ENCODE results near the gene ENTPD2.
"Not testable (repeated sequence)": the region's sequence is repeated elsewhere in the genome, so short reads cannot be mapped to it uniquely, and the experiment has no call there.

The ENTPD2 gene

DNA sequence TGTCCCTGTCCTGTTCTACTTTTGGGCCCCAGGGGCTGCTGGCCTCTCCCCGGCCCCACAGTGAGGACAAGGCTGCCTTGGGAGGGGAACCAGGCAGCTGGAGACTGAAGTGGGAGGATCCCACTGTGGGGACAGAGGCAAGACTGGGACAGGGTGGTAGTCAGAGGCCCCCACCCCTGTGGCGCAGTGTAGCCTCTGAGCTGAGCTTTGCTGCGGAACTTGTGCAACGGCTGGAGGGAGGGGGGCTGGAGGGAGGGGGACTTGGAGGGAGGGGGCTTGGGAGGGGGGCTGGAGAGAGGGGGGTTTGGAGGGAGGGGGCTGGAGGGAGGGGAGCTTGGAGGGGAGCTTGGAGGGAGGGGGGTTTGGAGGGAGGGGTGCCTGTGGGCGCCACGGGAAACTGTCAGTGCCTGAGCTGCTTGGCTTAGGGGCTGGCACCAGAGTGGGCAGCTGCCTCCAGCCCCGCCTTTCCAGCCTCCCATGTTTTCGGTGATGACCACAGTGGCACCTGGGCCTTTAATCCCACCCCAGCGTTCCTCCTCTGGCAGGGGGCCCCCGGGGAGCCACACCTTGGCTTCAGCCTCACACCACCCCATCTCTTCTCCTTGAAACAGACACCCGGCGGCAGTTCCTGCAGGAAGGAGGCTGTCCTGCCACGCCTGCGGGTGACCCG lies 19.7 kb downstream of the ENTPD2 start:
- Histone ChIP-seq H3K79me2 (ENCODE audit: insufficient read depth, low read length) (no peaks in the 10 kb centered on the region), H2AFZ (ENCODE audit: low read depth, low read length, severe bottlenecking) (no peak overlapping the region), H3K36me3 (ENCODE audit: low read length) (no peaks in the 10 kb centered on the region), H3K9me3 (ENCODE audit: insufficient read depth, low read length) (no peaks in the 10 kb centered on the region), H3K9ac (ENCODE audit: low read length) (no peak overlapping the region), H3K4me2 (ENCODE audit: low read depth, low read length, poor library complexity, severe bottlenecking) (no peak overlapping the region), H3K27me3 (ENCODE audit: low read length) (no peaks in the 10 kb centered on the region), H3K27ac (ENCODE audit: low read depth, low read length) (no peak overlapping the region), H4K20me1 (ENCODE audit: low read depth, low read length) (no peaks in the 10 kb centered on the region), H3K9me2 (replicated peaks; ENCODE audit: insufficient read depth, low read length) (no peaks in the 10 kb centered on the region), H3F3A (ENCODE audit: insufficient read depth) (no peaks in the 10 kb centered on the region), H3K4me3 (ENCODE audit: insufficient read depth, low read length, poor library complexity, severe bottlenecking) (no peak overlapping the region)
- TF ChIP-seq EZH2phosphoT487 (conservative IDR thresholded peaks at IDR 0.05; ENCODE audit: low read length): no peak
- TF ChIP-seq, protein P1, sequence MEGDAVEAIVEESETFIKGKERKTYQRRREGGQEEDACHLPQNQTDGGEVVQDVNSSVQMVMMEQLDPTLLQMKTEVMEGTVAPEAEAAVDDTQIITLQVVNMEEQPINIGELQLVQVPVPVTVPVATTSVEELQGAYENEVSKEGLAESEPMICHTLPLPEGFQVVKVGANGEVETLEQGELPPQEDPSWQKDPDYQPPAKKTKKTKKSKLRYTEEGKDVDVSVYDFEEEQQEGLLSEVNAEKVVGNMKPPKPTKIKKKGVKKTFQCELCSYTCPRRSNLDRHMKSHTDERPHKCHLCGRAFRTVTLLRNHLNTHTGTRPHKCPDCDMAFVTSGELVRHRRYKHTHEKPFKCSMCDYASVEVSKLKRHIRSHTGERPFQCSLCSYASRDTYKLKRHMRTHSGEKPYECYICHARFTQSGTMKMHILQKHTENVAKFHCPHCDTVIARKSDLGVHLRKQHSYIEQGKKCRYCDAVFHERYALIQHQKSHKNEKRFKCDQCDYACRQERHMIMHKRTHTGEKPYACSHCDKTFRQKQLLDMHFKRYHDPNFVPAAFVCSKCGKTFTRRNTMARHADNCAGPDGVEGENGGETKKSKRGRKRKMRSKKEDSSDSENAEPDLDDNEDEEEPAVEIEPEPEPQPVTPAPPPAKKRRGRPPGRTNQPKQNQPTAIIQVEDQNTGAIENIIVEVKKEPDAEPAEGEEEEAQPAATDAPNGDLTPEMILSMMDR (IDR thresholded peaks at IDR 0.05; ENCODE audit: insufficient read depth, low read length, poor library complexity, severe bottlenecking): no peak

DNA sequence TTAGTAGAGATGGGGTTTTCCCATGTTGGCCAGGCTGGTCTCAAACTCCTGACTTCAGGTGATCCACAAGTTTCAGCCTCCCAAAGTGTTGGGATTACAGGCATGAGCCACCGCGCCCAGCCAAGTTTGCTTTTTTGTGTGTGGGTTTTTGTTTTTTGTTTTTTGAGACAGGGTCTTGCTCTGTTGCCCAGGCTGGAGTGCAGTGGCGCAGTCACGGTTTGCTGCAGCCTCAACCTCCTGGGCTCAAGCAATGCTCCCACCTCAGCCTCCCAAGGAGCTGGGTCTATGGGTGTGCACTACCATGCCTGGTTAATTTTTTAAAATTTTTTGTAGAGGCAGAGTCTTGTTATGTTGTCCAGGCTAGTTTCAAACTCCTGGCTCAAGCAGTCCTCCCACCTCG lies 20.4 kb downstream of the ENTPD2 start:
- H2AFZ ChIP-seq (ENCODE audit: low read depth, low read length, severe bottlenecking); H3K4me3 ChIP-seq (ENCODE audit: insufficient read depth, low read length, poor library complexity, severe bottlenecking); H3K79me2 ChIP-seq (ENCODE audit: insufficient read depth, low read length); H4K20me1 ChIP-seq (ENCODE audit: low read depth, low read length); H3K27me3 ChIP-seq (ENCODE audit: low read length); H3K9ac ChIP-seq (ENCODE audit: low read length); H3K9me3 ChIP-seq (ENCODE audit: insufficient read depth, low read length); H3K4me2 ChIP-seq (ENCODE audit: low read depth, low read length, poor library complexity, severe bottlenecking); H3K36me3 ChIP-seq (ENCODE audit: low read length); H3K9me2 ChIP-seq (replicated peaks; ENCODE audit: insufficient read depth, low read length); H3F3A ChIP-seq (ENCODE audit: insufficient read depth); H3K27ac ChIP-seq (ENCODE audit: low read depth, low read length): not testable (repeated sequence)

DNA sequence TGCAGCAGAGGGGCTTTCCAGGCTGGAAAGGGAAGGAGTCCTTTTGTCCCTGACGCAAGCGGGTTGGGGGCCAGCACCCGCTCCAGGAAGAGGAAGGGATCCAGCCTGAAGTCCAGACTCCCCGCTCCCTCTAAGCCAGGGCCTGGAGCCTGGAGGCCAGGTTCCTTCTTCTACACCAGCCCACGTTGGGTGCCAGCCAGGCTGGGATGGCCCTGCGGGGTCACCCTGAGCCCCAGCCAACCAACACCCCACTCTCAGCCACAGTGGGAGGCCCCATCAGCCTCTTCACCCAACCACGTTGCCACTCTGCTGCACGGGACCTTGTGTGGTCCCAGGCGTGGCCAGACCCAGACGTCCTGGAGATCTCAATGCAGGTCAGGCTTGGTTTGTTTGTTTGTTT lies 21.0 kb downstream of the ENTPD2 start:
- H3K4me2 ChIP-seq (ENCODE audit: low read depth, low read length, poor library complexity, severe bottlenecking): no peak overlapping the region
- H3K9me3 ChIP-seq (ENCODE audit: insufficient read depth, low read length): no peaks in the 10 kb centered on the region
- H3K79me2 ChIP-seq (ENCODE audit: insufficient read depth, low read length): no peaks in the 10 kb centered on the region
- H3K9ac ChIP-seq (ENCODE audit: low read length): no peak overlapping the region
- no peak overlapping the region for H2AFZ ChIP-seq (ENCODE audit: low read depth, low read length, severe bottlenecking)
- H3K9me2 ChIP-seq (replicated peaks; ENCODE audit: insufficient read depth, low read length): no peaks in the 10 kb centered on the region
- H4K20me1 ChIP-seq (ENCODE audit: low read depth, low read length): no peaks in the 10 kb centered on the region
- no peaks in the 10 kb centered on the region for H3K27me3 ChIP-seq (ENCODE audit: low read length)
- no peak for TF ChIP-seq EZH2phosphoT487 (conservative IDR thresholded peaks at IDR 0.05; ENCODE audit: low read length)
- TF ChIP-seq, protein P1 (IDR thresholded peaks at IDR 0.05; ENCODE audit: insufficient read depth, low read length, poor library complexity, severe bottlenecking): no peak
- no peaks in the 10 kb centered on the region for H3F3A ChIP-seq (ENCODE audit: insufficient read depth)
- no peaks in the 10 kb centered on the region for H3K36me3 ChIP-seq (ENCODE audit: low read length)
- no peak overlapping the region for H3K4me3 ChIP-seq (ENCODE audit: insufficient read depth, low read length, poor library complexity, severe bottlenecking)
- no peak overlapping the region for H3K27ac ChIP-seq (ENCODE audit: low read depth, low read length)

DNA sequence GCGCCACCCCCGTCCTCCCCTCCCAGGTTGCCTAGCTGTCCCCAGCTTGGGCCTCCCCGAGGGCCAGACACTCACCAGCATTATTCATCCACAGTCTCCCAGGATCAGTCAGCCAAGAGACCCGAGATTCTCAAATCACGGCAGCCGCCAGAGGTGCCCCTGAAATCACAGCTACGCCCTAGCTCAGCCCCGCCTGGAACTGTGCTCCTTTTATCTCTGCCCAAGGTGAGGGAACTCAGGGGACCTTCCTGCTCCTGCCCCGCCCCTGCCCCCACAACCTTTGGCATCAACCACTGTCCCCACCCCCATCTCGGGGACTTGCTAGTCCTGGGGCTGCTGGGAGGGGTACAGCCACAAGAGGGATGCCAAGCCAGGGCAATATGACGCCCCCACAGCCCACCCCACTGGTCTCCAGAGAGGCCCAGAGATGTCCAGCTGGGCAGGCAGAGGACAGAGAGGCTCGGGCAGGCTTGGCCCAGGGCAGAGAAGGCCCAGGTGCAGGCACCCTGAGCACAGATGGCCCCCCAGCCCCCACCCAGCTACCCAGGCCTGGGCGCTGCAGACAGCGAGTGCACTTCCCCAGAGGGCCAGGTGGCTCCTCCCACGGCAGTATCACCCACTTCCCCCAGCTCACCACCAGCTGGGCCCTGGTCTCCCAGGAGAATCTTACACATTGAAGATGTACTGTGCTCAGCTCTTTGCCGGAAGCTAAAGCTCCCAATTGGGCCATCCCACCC lies 21.8 kb downstream of the ENTPD2 start, which contains the start of gene FUT7:
FUT7 (minus strand) TSS at position 185 of the 737 bp plus-strand sequence; CDS start at position 88, 97 bp downstream.
- no peak within 1 kb of the TSS for H3K4me2 ChIP-seq (ENCODE audit: low read depth, low read length, poor library complexity, severe bottlenecking)
- no peaks in the 10 kb centered on the region for H3F3A ChIP-seq (ENCODE audit: insufficient read depth)
- H4K20me1 ChIP-seq (ENCODE audit: low read depth, low read length): no peaks in the 10 kb centered on the region
- no peaks in the 10 kb centered on the region for H3K27me3 ChIP-seq (ENCODE audit: low read length)
- no peaks in the 10 kb centered on the region for H3K9me3 ChIP-seq (ENCODE audit: insufficient read depth, low read length)
- H3K4me3 ChIP-seq (ENCODE audit: insufficient read depth, low read length, poor library complexity, severe bottlenecking): no peak within 1 kb of the TSS
- no peaks in the 10 kb centered on the region for H3K36me3 ChIP-seq (ENCODE audit: low read length)
- no peak within 1 kb of the TSS for H2AFZ ChIP-seq (ENCODE audit: low read depth, low read length, severe bottlenecking)
- H3K27ac ChIP-seq (ENCODE audit: low read depth, low read length): no peak within 1 kb of the TSS
- no peaks in the 10 kb centered on the region for H3K9me2 ChIP-seq (replicated peaks; ENCODE audit: insufficient read depth, low read length)
- no peak for TF ChIP-seq EZH2phosphoT487 (conservative IDR thresholded peaks at IDR 0.05; ENCODE audit: low read length)
- TF ChIP-seq, protein P1 (IDR thresholded peaks at IDR 0.05; ENCODE audit: insufficient read depth, low read length, poor library complexity, severe bottlenecking): no peak
- H3K79me2 ChIP-seq (ENCODE audit: insufficient read depth, low read length): no peaks in the 10 kb centered on the region
- H3K9ac ChIP-seq (ENCODE audit: low read length): no peak within 1 kb of the TSS
